HL-60/S4 (cell line): ENCODE results near the gene BAG3.
"Not testable (repeated sequence)": the region's sequence is repeated elsewhere in the genome, so short reads cannot be mapped to it uniquely, and the experiment has no call there.

ENCODE experiments used
- in situ Hi-C: fragments of 300-500 bp; cut with MboI; formaldehyde crosslinking; loops from 2 replicates; pipeline ENCODE4 v1.14.3; 2022; ENCODE audit warnings: low sequenced_read_pairs

BAG3 gene

GRCh38 chr10:119650692-119651513, at the start of gene BAG3:
Gene BAG3, plus strand, starts transcription at chr10:119651380. Its CDS starts 296 bp downstream, at chr10:119651676.
- in situ Hi-C loops: no loop called here

DNA sequence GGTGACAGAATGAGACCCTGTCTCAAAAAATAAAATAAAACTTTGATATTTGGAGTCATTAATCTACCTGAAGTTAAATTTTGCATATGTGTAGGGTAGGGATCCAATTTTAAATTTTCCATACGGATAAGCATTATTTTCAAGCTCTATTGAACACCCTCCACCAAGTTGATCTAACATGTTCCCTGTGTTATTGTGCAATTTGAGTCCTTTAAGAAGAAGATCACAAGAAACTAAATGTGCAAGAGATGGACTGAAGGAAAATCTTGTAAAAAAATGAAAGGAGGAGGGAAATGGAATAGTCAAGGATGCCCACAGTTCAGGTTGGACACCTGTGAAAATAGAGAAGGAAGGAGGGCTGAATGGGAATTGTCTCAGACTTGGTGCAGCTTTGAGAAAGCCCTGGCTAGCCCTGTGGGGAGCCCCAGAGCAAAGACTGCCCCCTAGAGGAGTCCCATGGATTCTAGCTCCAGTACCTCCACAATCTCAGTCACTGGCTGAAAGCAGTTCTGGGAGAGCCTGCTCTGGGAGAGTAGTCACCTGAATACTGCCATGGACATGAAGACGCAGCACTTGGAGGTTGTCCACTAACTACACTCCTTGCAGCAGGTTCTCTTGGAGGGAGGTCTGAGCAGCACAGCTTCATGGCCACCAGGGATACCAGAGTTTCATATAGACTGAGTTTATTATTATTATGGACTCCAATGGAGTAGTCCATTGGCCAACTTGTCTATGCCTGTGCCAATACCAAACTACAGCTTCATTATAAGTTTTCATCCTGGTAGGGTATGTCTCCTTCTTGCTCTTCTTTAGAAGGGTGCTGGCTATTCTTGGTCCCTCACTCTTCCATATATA, 48.7 kb upstream of the BAG3 start:
- in situ Hi-C loops: no loop called here

DNA sequence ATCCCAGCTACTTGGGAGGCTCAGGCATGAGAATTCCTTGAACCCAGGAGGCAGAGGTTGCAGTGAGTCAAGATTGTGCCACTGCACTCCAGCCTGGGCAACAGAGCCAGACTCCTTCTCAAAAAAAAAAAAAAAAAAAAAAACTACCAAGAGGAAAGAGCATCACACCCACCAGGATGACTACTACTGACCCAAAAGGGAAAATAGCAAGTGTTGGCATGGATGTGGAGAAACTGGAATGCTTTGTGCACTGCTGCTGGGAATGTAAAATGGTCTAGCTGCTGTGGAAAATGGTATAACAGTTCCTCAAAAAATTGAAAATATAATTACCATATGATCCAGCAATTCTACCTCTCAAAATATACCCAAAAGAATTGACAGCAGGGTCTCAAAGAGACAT, 46.7 kb upstream of the BAG3 start:
- in situ Hi-C loops: no loop called here

GRCh38 chr10:119608316-119609155, 42.6 kb upstream of the BAG3 start:
- in situ Hi-C loops: no loop called here

DNA sequence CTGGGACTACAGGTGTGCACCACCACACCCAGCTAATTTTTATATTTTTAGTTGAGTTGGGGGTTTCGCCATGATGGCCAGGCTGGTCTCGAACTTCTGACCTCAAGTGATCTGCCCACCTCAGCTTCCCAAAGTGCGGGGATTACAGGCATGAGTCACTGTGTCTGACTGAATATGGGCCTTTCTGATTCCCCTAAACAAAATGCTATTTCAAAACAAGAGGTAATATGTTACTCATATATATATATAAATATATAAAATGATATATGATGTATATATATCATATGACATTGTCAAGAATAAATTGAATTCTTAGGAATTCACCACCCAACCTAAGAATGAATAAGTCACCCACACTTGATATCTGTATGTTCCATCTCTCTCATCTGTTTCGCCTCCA, 41.7 kb upstream of the BAG3 start:
- in situ Hi-C loops: no loop called here

DNA sequence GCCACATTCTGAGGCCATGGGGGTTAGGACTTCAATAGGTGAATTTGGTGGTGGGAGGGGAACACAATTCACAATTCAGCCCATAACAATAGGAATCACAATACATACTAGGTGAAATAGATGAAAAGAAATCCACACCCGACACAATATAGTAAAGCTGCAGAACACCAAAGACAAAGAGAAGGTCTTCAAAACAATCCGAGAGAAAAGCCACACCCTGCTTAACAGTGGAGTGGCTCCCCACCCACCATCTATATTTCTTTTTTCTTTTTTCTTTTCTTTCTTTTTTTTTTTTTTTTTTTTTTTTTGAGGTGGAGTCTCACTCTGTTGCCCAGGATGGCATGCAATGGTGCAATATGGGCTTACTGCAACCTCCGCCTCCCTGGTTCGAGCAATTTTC, 39.7 kb upstream of the BAG3 start:
- in situ Hi-C loops: no loop called here

DNA sequence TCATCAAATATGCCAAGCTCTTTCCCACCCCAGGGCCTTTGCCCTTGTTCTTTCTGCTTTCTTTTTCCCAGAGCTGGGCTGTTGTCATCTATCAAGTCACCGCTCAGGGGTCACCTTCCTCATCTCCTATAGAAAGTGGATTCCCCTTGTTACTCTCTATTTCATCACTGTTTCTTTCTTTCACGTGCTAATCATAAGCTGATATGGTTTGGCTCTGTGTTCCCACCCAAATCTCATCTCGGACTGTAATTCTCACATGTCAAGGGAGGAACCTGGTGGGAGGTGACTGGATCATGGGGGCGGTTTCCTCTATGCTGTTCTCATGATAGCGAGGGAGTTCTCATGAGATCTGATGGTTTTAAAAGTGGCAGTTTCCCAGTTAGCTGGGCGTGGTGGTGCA, 37.4 kb upstream of the BAG3 start:
- in situ Hi-C loops: no loop called here

GRCh38 chr10:119614686-119615085, 36.5 kb upstream of the BAG3 start:
- in situ Hi-C loops: no loop called here

DNA sequence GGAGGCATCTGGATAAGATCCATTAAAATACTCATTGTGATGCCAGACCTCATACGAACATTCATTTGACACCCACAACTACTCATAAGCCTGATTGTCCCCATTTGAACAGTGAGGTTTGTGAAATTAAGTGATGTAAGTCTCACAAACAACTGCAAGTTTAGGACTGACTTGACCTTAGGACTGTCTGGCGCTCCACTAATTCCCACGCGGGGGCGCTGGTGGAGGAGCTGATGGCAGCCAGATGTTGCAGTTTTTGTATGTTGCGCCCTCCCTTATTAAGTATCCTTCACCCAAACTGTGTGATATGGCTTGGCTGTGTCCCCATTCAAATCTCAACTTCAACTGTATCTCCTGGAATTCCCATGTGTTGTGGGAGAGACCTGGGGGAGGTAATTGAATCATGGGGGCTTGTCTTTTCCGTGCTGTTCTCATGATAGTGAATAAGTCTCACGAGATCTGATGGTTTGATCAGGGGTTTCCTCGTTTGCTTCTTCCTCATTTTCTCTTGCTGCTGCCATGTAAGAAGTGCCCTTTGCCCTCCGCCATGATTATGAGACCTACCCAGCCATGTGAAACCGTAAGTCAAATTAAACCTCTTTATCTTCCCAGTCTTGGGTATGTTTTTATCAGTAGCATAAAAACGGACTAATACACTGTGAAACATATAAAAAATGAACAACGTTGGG, 34.2 kb upstream of the BAG3 start:
- in situ Hi-C loops: no loop called here

DNA sequence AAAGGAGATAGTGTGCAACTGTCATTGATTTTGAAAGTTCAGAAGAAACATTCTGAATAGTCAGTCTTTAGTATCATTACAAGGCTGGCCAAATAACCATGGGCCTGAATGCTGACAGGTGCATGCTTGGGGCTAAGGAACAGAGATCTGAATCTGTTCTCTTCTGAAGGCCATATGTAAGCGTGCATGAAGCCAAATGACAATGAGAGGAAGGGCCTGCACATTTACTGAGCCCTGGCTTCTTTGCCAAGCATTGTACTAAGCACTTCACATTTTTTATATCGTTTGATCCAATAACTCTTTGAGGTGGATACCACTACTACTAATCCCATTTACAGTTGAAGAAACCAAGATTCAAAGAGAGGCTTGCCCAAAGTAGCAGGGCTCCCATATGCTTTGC, 32.0 kb upstream of the BAG3 start:
- in situ Hi-C loops: no loop called here

DNA sequence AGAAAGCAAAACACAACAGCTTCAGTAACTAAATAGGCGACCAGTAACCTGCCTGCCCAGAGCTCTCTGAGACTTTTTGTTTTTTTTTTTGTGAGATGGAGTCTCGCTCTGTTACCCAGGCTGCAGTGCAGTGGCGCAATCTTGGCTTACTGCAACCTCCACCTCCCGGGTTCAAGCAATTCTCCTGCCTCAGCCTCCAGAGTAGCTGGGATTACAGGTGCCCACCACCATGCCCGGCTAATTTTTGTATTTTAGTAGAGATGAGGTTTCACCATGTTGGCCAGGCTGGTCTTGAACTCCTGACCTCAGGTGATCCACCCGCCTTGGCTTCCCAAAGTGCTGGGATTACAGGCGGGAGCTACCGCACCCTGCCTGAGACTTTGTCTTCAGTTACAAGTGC, 31.4 kb upstream of the BAG3 start:
- in situ Hi-C loops: not testable (repeated sequence)

DNA sequence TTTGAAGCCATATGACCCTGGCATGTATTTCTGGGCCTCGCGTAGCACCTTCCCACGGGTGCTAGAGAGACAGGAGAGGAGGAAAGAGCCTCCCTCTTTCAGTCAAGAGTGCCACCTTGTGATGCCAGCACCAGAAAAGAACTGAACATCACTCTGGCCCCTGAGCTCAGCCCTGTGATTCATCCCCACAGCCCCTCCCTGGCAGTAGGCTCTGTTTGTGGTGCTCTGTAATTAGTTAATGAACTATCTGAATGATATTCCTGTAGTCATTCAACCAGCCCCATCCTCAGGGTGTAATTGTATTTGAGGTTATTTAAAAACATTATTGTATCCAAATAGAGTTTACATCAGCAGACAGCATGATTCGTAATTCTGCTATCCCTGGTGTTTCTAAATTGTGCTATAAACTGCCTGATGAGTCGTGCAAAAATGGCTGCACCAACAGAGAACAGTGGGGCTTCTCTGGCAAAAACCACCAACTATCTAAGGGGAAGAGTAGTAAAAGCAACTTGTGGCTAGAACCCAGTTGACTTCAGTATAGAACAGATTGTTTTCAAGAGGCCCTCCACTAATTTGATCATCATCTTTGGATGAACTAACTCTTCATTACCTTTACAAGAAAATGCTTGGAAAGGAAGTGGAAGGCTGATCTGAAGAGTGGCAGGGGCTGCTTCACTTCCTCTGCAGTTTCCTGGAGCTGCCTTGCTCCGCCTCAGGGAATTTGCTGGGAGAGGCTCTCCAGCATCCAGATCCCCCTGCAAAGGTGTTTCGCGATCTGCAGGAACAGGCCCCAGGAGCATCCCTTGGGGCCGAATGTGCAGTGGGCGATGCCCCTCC, 30.7 kb upstream of the BAG3 start:
- in situ Hi-C loops: no loop called here

GRCh38 chr10:119621078-119621384, 30.1 kb upstream of the BAG3 start:
- in situ Hi-C loops: no loop called here

- in situ Hi-C loops: no loop called here
These were observed 25.5 kb upstream of the BAG3 start for GRCh38 chr10:119625570-119626280.

GRCh38 chr10:119630300-119630699, 20.9 kb upstream of the BAG3 start:
- in situ Hi-C loops: no loop called here

GRCh38 chr10:119633538-119634218, 17.5 kb upstream of the BAG3 start:
- in situ Hi-C loops: no loop called here

DNA sequence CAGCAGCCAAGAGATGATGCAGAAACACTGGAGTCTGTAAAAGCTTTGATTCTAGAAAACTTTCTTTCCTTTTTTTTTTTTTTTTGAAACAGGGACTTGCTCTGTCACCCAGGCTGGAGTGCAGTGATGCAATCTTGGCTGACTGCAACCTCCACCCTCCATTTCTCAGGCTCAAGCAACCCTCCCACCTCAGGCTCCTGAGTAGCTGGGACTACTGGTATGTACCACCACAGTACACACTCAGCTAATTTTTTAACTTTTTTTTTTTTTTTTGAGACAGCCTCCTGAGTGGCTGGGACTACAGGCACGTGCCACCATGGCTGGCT, 17.0 kb upstream of the BAG3 start:
- in situ Hi-C loops: no loop called here

- in situ Hi-C loops: no loop called here
These were observed 13.5 kb upstream of the BAG3 start for GRCh38 chr10:119637631-119638030.

DNA sequence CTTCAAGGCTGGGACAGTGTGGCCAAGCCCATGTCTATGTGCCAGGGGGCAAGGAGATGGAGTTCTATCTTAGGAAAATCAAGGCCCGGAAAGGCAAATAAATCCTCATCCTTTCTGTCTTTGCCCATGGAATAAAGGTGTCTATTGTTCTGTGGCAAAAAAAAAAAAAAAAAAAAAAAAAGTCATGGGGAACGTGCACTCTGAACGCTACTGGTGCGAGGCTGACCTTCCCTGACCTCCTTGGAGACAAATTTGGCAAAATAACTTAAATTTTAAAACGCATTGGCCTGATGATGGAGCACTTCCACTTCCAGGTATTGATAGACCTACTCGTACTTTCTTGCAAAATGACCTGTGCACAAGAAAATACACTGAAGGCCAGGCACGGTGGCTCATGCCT, 12.2 kb upstream of the BAG3 start:
- in situ Hi-C loops: no loop called here
